H54 (cell line): ENCODE measurements around the gene EPHB2.

ENCODE experiments used
- DNase-seq: peaks from one replicate; pipeline ENCODE4 v3.0.0; 2011; ENCODE audit warnings: low spot score, mixed read lengths; ENCODE audit not compliant: insufficient read length
- FAIRE-seq: peaks from 3 replicates; lab custom pipeline; 2011; peaks lifted over from hg19 to GRCh38; lab: Jason Lieb, UNC
- POLR2A ChIP-seq: IDR thresholded peaks from 2 replicates; pipeline ENCODE4 v1.6.1; 2011; ENCODE audit warnings: low read depth, mild to moderate bottlenecking, low read length

The EPHB2 gene

DNA sequence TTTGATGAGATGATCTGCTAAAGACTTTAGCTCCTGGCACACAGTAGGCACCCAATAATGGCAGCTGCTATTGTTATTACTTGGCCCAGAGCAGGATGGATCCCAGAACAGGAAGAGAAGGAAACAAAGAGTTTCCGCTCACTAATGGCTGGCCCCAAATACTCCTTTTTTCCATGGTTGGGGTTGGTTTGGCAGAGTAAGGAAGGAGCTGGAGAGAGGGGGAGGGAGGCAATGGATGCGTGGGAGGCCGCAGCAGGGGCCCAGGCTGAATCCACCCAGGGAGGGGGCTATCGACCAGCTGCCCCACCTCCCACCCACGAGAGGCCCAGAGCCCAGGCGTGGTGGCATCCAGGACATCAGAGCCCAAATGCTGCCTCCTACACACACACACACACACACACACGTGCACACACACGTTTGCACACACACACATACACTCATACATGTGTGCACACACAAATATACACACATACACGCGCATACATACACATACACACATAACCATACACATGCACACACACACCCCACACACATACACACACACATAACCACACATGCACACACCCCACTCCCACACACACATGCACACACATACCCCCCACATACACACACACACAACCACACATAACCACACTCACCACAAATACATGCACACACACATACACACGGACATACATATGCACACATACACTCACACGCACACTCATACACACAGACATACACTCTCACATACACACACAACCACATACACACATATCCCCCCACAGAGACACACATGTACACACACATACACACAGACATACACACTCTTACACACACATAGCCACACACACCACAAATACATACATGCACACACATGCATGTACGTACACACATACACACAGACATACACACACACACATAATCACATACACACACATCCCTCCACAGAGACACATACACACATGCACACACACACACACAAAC lies 32.4 kb upstream of the EPHB2 start:
- TF ChIP-seq POLR2A = no peak
- FAIRE-seq = no peak

DNA sequence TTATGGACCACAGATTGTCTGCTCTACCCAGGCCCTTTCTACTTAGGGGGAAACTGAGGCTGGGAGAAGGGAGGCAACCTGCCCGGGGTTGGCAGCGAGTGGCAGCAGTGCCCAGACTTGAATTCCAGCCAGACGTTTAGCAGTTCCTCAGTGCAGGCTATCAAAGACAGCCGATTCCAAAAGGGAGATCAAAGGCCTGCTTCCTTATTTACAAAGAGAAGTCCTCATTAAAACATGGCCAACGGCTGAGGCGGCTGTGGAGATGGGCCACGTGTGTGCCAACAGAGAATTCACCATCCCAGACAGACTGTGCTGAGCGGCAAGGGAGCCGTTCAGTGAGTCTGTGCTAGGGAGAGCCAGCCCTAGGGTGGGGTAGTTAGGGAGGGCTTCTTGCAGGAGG lies 29.9 kb upstream of the EPHB2 start:
- TF ChIP-seq POLR2A = no peak
- DNase-seq (no peak), FAIRE-seq (no peak)

More for the DNA sequence above, 32.4 kb upstream of the EPHB2 start:
- DNase-seq = no peak

DNA sequence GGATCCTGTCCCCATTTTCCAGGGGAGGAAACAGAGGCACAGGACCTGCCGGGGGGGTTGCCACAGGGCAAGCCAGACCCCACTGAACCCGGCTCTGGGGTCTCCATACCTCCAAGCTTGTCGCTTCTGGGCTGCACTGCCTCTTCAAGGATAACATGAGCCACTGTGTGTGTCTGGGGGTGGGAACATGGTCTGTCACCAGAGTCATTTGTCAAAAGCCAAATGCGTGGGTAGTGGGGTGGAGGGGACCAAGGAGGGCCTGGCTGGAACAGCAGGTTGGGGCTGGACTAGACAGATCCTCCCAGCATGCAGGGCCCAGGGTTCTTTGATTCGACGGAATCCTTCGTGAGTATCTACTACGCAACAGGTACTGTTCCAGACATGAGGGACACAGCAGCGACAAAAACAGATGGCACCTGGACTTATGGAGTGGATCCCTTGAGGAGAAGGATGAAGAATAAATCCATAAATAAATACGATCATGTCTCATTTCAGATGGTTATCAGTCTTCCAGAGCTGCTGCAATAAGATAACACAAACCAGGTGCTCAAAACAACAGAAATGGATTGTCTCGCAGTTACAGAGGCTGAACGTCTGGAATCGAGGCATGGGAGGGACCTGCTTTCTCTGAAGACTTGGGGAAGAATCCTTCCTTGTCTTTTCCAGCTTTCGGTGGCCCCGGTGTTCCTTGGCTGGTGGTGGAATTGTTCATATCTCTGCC lies 28.9 kb upstream of the EPHB2 start:
- DNase-seq (no peak), FAIRE-seq (no peak)
- no peak for TF ChIP-seq POLR2A

DNA sequence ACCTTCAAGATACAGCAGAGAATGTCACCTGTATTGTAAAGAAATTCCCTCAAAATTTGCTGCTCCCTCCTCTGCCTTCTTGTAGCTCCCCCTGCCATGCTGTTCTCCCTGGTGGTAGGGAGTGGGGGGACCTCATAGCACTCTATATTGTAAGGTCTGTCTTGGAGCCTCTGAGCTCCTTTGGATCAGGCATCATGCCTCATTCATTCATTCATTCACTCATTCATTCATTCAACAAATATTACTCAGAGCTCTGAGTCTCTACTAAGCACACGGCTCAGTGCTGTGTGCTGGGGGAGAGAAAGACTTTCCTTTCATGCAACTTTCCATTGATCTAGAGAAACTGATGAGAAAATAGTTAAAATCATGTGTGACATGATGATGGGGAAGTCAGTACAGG lies 27.1 kb upstream of the EPHB2 start:
- FAIRE-seq (no peak), DNase-seq (no peak)
- no peak for TF ChIP-seq POLR2A

DNA sequence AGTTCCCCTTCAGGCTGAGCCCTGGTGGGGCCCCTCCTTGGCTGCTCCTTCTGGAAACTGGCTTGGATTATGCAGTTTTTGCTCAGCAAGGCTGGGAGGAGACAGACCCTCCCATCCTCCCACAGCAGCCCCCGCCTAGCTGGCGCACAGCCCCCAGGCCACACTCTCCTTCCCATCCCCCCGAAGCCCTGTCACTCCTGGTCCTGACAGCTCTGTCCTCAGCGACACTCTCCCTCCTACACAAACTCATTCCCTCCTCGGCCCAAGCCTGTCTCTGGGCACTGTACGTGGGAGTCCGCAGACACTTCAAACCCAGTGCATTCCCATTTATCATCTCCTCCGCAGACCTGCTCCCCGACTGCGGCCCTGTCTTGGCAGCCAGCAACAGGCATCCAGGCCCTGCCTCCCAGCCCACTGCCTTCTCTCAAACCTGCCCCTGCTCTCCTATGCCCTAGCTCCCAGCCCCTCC lies 25.0 kb upstream of the EPHB2 start:
- FAIRE-seq (no peak), DNase-seq (no peak)
- no peak for TF ChIP-seq POLR2A

DNA sequence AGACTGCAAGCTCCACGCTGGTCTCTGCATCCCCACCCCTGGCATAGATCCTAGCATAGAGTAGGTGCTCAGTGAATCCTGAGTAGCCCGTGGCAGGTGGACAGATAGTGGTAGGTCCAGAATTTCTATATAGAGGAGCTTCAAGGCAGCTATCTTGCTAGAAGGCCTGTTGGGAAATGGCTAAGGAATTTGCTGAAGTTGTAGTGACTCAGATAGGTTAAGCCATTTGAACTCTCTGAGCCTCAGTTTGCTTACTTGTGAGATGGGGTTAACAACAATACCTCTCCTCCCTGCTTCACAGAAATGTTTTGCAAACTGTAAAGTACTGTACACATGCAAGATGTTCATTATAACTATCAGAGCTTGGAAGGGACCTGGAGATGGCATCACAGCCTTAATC lies 23.4 kb upstream of the EPHB2 start:
- FAIRE-seq (no peak), DNase-seq (no peak)
- no peak for TF ChIP-seq POLR2A

DNA sequence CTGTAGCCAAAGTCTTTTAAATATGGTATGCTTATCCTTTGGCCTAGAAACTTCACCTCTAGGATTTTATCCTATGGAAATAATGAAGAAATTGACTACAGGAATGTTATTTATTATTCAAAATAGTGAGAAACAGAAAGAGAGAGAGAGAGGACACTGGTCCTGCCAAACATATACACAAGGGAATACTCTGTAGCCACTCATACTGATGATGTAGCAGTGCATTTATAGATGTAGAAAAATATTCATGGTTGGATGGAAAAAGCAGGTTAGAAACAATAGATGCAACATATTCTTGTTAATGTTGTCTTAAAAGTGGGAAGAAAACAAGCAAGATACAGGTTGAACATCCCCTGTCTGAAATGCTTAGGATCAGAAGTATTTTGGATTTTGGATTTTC lies 22.2 kb upstream of the EPHB2 start:
- FAIRE-seq = no peak
- DNase-seq = no peak
- no peak for TF ChIP-seq POLR2A

DNA sequence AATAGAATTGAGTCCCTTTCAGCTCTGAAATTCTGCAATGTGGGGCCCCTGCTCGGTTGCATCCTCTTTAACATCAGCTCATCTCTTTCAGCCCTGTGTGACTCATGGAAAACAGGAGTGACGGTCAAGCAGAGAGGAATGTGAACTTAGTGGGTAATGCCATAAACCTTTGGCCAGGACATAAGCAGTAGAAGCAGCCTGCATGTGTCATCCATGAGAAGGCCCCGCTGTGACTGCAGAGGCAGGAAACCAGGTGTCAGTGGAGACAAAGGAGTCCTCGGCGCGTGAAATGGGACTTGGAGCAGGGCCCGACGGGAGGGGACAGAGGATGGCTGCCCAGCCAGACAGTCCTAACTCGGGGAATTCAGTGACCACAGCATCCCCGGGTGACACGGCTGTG lies 21.1 kb upstream of the EPHB2 start:
- no peak for TF ChIP-seq POLR2A
- DNase-seq (peak; percentile 85), FAIRE-seq (peak; percentile 87)

DNA sequence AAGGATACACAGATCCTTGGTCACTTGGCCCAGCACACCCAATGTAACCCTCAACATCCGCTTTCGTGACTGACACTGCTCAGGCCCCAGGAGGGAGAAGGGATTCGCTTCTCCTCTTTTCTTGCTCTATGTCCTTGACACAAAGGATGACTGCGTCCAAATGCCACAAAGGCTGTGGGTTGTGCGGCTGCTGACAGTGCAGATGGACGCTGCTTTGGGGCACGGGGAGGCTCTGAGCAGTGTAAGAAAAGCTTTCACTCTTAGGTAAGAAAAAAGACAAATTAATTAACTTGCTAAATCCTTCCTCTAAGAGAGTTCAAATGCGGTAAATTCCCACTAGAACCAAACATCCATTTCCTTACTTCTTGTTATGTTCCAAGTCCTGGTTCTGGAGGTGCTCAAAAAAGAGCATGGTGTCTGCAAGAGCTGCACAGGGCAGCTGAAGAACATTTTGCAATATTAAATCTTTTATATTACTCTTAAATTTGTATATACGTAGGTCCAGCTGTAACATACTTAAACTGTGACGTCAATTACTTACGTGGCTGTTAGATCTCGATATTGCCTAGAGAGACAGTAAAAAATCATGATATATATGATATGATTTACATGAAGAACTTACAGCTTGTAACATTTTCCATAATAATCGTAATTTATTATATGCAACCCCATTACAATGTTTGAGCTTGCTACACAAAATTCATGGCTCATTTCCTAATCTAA lies 19.4 kb upstream of the EPHB2 start:
- no peak for TF ChIP-seq POLR2A
- no peak for FAIRE-seq
- no peak for DNase-seq

DNA sequence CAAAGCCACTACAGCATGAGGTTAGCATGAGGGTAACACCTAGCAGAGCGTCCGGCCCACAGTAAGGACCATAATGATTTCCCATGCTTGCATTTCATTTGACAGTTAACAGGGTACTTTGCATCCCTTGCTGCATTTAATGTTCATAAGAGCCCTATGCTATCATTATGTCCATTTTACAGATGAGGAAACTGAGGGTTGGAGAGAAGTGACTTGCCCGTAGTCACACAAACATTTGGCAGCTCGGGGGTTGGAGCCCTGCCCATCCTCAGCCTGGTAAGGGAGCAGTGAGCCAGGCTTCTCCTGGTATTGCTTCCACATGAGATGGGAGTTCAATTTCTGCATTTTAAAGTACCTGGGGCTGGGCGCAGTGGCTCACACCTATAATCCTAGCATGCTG lies 16.5 kb upstream of the EPHB2 start:
- FAIRE-seq (no peak), DNase-seq (no peak)
- TF ChIP-seq POLR2A = no peak

DNA sequence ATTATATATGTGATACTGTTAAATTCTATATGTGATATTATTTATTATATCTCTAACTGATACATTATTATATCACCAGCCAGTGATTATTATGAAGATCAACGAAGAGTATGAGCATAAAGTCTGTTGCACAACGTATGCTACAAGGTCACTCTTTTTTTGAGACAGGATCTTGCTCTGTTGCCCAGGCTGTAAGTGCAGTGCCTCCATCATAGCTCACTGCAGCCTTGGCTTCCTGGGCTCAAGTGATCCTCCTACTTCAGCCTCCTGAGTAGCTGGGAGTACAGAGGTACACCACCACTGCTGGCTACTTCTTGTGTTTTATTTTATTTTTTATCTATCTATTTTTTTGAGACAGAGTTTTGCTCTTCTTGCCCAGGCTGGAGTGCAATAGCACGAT lies 14.0 kb upstream of the EPHB2 start:
- DNase-seq (no peak), FAIRE-seq (no peak)
- no peak for TF ChIP-seq POLR2A

DNA sequence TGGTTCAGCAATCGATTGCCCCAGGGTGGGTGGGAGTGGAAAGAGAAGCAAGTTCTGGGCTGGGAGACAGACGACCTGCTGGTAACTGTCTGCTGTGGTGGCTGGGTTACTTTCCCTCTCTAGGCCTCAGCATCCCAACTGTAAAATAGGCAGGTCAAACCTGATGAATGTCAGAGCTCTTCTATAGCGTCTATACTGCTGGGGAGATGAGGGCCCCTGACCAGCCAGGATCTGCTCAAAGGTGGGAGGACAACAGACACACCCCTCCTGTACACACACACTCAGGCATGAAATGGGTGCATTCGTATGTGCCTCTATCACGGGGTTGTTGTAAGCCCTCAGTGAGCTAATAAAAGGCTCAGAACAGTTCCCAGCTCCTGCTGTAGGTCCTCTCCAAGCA lies 12.7 kb upstream of the EPHB2 start:
- DNase-seq = no peak
- no peak for FAIRE-seq
- TF ChIP-seq POLR2A = no peak

DNA sequence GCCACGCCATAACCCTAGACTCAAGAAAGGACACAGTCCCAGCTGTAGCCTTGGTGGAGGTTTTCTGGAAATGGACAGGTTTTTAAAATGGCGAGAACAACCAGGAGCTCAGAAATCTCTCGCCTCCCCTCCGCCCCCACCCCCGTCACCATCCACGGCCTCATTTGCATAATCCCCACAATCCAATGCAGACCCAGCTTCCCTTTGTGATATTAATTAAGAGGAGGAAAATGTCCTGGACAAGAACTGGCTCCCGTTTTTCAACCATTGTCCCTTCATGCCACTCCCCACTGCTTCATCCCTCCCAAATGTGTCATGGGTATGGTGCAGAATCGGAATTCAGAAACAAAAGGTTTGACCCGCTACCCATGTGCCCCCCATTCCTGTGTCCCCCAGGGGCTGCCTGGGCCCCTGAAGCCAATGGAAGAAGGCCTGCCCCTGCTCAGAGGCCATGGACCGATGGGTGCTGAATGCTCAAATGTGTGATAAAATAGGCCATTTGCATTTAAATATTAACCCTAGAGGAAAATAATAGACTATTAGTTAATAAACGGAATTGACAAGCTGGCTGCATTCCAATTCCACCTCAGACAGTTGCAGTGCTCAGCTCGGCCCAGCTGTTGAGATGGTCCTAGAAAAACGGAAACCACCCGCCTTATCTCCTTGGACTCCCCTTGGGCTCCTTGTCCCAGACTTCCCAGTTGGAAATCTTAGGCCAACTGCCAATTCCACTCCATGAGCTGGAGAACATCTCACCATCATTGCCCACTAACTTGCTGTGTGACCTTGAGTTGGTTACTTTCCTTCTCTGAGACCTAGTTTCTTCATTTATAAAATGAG lies 10.7 kb upstream of the EPHB2 start:
- DNase-seq = no peak
- FAIRE-seq = no peak
- TF ChIP-seq POLR2A = no peak
